GM18511 (cell line): Measurements from ENCODE around the gene TTC33.

Experiments used
- ATAC-seq: cut with Tn5 transposase; IDR thresholded peaks from one replicate; pipeline ENCODE4 v1.9.1; 2021; ENCODE audit warnings: mild to moderate bottlenecking, moderate library complexity; ENCODE audit not compliant: unreplicated experiment

TTC33 gene

GRCh38 chr5:40547994-40548575 lies 207.7 kb downstream of the TTC33 start:
- no peak for ATAC-seq

GRCh38 chr5:40547557-40547956 lies 208.2 kb downstream of the TTC33 start:
- no peak for ATAC-seq

- no peak for ATAC-seq
These were observed 215.5 kb downstream of the TTC33 start for GRCh38 chr5:40540301-40540700.

- no peak for ATAC-seq
These were observed 231.1 kb downstream of the TTC33 start for GRCh38 chr5:40524677-40525076.

GRCh38 chr5:40521925-40522324 lies 233.8 kb downstream of the TTC33 start:
- no peak for ATAC-seq

GRCh38 chr5:40521108-40521785 lies 234.5 kb downstream of the TTC33 start:
- ATAC-seq = no peak

- ATAC-seq = no peak
These were observed 237.3 kb downstream of the TTC33 start for GRCh38 chr5:40518485-40518917.

- ATAC-seq = no peak
These were observed 240.3 kb downstream of the TTC33 start for GRCh38 chr5:40515476-40515875.

GRCh38 chr5:40514976-40515375 lies 240.8 kb downstream of the TTC33 start:
- no peak for ATAC-seq

- no peak for ATAC-seq
These were observed 244.0 kb downstream of the TTC33 start for GRCh38 chr5:40511801-40512200.

- no peak for ATAC-seq
These were observed 248.7 kb downstream of the TTC33 start for GRCh38 chr5:40507095-40507494.

- ATAC-seq = no peak
These were observed 250.7 kb downstream of the TTC33 start for GRCh38 chr5:40505031-40505430.

GRCh38 chr5:40503439-40503838 lies 252.3 kb downstream of the TTC33 start:
- ATAC-seq = no peak

GRCh38 chr5:40502736-40503135 lies 253.0 kb downstream of the TTC33 start:
- peak; percentile 89 for ATAC-seq

- no peak for ATAC-seq
These were observed 253.9 kb downstream of the TTC33 start for GRCh38 chr5:40501711-40502444.

GRCh38 chr5:40499518-40500273 lies 256.1 kb downstream of the TTC33 start:
- no peak for ATAC-seq

GRCh38 chr5:40499007-40499406 lies 256.8 kb downstream of the TTC33 start:
- ATAC-seq = no peak

- ATAC-seq = peak; percentile 48
These were observed 258.2 kb downstream of the TTC33 start for GRCh38 chr5:40497573-40497972.

GRCh38 chr5:40495237-40495635 lies 260.5 kb downstream of the TTC33 start:
- ATAC-seq = no peak

GRCh38 chr5:40494631-40495236 lies 261.0 kb downstream of the TTC33 start:
- no peak for ATAC-seq

- ATAC-seq = no peak
These were observed 263.7 kb downstream of the TTC33 start for GRCh38 chr5:40492056-40492455.
